BLaER1 treated with 17β-estradiol and CSF1 and Interleukin-3, amounts not matched to agents 10 nM and 100 nM (cell line): ENCODE measurements around the gene RHNO1.

Experiments used
- H3K27ac ChIP-seq, 11 experiments: shearing (Covaris generic); formaldehyde crosslinking; 2 replicates each; pipeline ENCODE4 v1.8.1; 2022
- H3K27me3 ChIP-seq, 11 experiments: shearing (Covaris generic); formaldehyde crosslinking; 2 replicates each; pipeline ENCODE4 v1.8.1; 2022
- H3K36me3 ChIP-seq, 11 experiments: shearing (Covaris generic); formaldehyde crosslinking; 2 replicates each; pipeline ENCODE4 v1.8.1; 2022
- H3K4me1 ChIP-seq, 10 experiments: shearing (Covaris generic); formaldehyde crosslinking; 2 replicates each; pipeline ENCODE4 v1.8.1; 2022
- H3K4me2 ChIP-seq, 11 experiments: shearing (Covaris generic); formaldehyde crosslinking; 2 replicates each; pipeline ENCODE4 v1.8.1; 2022
- H3K4me3 ChIP-seq, 10 experiments: shearing (Covaris generic); formaldehyde crosslinking; 2 replicates each; pipeline ENCODE4 v1.8.1; 2022
- H3K9ac ChIP-seq, 11 experiments: shearing (Covaris generic); formaldehyde crosslinking; 2 replicates each; pipeline ENCODE4 v1.8.1; 2022
- H3K9me3 ChIP-seq, 11 experiments: shearing (Covaris generic); formaldehyde crosslinking; replicated peaks in 1 of 11; 2 replicates each; pipeline ENCODE4 v1.8.1; 2022
- H4K20me1 ChIP-seq, 11 experiments: shearing (Covaris generic); formaldehyde crosslinking; 2 replicates each; pipeline ENCODE4 v1.8.1; 2022
- Cebpa-rat ChIP-seq, 11 experiments: shearing (Covaris generic); IDR thresholded peaks; 2 replicates each; pipeline ENCODE4 v1.8.1; 2022

Gene RHNO1

DNA sequence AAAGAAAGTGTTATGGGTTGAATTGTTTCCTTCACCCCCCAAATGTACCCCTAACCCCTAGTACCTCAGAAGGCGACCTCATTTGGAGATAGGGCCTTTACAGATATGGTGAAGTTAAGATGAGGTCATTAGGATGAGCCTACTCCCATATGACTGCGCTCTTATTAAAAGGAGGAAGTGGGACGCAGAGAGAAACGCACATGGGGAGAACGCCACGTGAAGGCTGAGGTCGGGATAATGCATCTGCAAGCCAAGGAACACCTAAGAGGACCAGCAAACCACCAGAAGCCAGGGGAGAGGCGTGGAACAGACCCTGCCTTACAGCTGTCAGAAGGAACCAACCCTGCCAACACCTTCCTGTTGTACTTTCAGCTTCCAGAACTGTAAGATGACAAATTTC, 40.4 kb upstream of the RHNO1 start:
- TF ChIP-seq Cebpa-rat (IDR thresholded peaks at IDR 0.05) = no peak
- Histone ChIP-seq H3K4me3 (no peak overlapping the region), H3K27ac (no peak overlapping the region), H4K20me1 (peaks cover 0 to 24% (median 0%) of the 10 kb centered on the region in 11 experiments; a peak in 4 of 22 replicates), H3K4me2 (peak overlapping the region in 2 of 11 experiments; percentile 64 to 68; a peak in 2 of 22 replicates), H3K36me3 (peaks cover 2 to 58% (median 13%) of the 10 kb centered on the region in 11 experiments; a peak in 15 of 22 replicates), H3K27me3 (no peaks in the 10 kb centered on the region), H3K4me1 (peaks cover 0 to 39% (median 0%) of the 10 kb centered on the region in 10 experiments; a peak in 6 of 20 replicates), H3K9ac (no peak overlapping the region), H3K9me3 (no peaks in the 10 kb centered on the region)

DNA sequence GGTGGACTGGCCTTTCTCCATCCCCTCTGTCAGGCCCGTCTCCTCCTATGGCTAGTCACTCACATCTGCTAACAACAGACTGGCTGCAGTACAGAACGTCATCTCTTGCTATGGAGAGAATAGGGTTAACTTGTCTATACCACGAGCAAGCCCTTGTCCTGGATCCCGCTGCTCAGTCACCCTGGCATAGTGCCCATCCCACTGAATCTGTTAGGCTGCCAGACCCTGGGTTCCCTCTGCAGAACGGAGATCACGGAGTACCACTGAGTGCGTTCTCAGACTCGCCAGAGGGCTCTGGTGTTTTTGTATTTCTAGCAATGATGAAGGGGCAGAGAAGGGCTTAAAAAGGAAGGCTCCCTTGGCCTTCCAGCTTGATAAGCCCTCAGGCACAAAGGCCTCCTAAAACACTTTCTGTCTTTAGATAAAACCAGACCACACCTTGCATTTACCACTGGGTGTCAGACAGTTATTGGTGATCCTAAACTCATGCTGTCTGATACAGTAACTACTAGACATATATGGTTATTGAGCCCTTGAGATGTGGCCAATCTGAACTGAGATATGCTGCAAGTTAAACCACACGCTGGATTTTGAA, 35.9 kb upstream of the RHNO1 start:
- Histone ChIP-seq H3K4me3 (no peak overlapping the region), H3K4me1 (peaks cover 0 to 7% (median 0%) of the 10 kb centered on the region in 10 experiments; a peak in 5 of 20 replicates), H3K4me2 (no peak overlapping the region), H3K36me3 (peaks cover 0 to 61% (median 20%) of the 10 kb centered on the region in 11 experiments; a peak in 15 of 22 replicates), H3K9ac (no peak overlapping the region), H4K20me1 (peaks cover 0 to 6% (median 0%) of the 10 kb centered on the region in 11 experiments; a peak in 2 of 22 replicates), H3K27me3 (no peaks in the 10 kb centered on the region), H3K27ac (no peak overlapping the region), H3K9me3 (no peaks in the 10 kb centered on the region)
- no peak for TF ChIP-seq Cebpa-rat (IDR thresholded peaks at IDR 0.05)

DNA sequence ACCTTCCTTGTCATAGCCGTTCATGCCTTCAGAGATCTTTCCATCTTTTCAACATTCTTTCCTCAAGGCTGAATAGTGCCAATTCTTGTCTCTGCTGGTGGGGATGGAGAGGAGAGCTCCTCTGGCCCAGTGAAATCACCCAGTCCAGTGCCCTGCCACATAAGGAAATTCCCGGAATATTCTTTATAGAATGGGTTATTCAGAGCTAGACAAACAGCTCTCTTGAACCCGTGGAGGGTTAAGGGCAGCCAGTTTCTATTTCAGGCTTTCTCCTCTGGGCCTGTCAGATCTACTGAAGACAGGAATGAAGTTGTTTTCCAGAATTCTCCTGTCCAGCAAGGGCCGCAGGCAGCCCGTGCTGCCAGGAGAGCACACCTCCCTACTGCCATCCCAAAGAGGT, 34.1 kb upstream of the RHNO1 start:
- no peak overlapping the region for H3K9ac ChIP-seq
- no peak overlapping the region for H3K4me2 ChIP-seq
- H3K4me3 ChIP-seq = no peak overlapping the region
- no peak overlapping the region for H3K27ac ChIP-seq
- H4K20me1 ChIP-seq = peaks cover 0 to 9% (median 0%) of the 10 kb centered on the region in 11 experiments; a peak in 2 of 22 replicates
- no peak for TF ChIP-seq Cebpa-rat (IDR thresholded peaks at IDR 0.05)
- H3K27me3 ChIP-seq = no peaks in the 10 kb centered on the region
- H3K36me3 ChIP-seq = peaks cover 0 to 51% (median 20%) of the 10 kb centered on the region in 11 experiments; a peak in 15 of 22 replicates
- no peaks in the 10 kb centered on the region for H3K9me3 ChIP-seq
- no peaks in the 10 kb centered on the region for H3K4me1 ChIP-seq

DNA sequence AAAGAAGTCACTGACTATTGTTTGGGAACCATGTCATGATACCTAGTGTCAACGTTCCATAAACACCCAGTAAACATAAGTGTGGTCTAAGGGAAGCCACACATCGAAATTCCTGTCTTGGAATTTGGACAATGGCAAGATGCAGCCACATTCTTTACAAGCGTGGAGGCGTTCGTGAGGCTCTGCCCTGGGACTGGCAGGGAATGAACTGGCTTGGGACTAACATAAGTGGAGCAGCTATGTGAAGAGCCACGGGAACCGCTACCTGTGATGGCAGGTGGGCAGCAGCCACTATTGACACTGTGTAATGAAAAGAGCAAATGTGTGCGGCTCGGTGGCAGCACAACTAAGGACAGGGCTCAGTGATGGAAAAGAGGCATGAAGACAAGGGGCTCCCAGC, 32.2 kb upstream of the RHNO1 start:
- H3K9ac ChIP-seq = no peak overlapping the region
- no peaks in the 10 kb centered on the region for H3K4me1 ChIP-seq
- H3K27me3 ChIP-seq = no peaks in the 10 kb centered on the region
- peaks cover 0 to 9% (median 0%) of the 10 kb centered on the region in 11 experiments; a peak in 2 of 22 replicates for H4K20me1 ChIP-seq
- no peak for TF ChIP-seq Cebpa-rat (IDR thresholded peaks at IDR 0.05)
- no peaks in the 10 kb centered on the region for H3K9me3 ChIP-seq
- no peak overlapping the region for H3K4me2 ChIP-seq
- H3K4me3 ChIP-seq = no peak overlapping the region
- H3K36me3 ChIP-seq = peaks cover 0 to 33% (median 18%) of the 10 kb centered on the region in 11 experiments; a peak in 14 of 22 replicates
- no peak overlapping the region for H3K27ac ChIP-seq

DNA sequence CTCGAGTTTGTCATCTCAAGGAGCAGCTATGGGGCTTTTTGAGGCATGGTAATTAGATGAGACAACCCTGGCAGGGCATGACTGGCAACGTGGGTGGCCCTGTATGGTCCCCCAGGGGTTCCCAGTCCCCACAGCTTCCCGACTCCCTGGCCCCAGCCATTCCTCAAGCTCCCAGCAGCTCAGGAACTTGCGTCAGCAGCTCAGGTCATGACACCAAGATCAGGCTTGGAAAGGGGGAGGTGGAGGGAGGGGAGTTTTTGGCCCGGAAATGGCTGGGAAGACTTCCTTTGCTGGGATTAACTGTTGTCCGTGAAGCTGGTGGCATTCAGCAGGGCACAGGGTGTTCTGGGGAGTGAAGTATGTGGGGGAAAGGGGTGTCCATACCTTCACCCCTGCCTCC, 31.7 kb upstream of the RHNO1 start:
- no peaks in the 10 kb centered on the region for H3K4me1 ChIP-seq
- H3K9ac ChIP-seq = no peak overlapping the region
- H3K4me2 ChIP-seq = no peak overlapping the region
- H3K36me3 ChIP-seq = peaks cover 0 to 29% (median 15%) of the 10 kb centered on the region in 11 experiments; a peak in 11 of 22 replicates
- H3K27ac ChIP-seq = no peak overlapping the region
- H3K27me3 ChIP-seq = no peaks in the 10 kb centered on the region
- no peaks in the 10 kb centered on the region for H3K9me3 ChIP-seq
- H4K20me1 ChIP-seq = peaks cover 0 to 9% (median 0%) of the 10 kb centered on the region in 11 experiments; a peak in 2 of 22 replicates
- no peak for TF ChIP-seq Cebpa-rat (IDR thresholded peaks at IDR 0.05)
- H3K4me3 ChIP-seq = no peak overlapping the region

DNA sequence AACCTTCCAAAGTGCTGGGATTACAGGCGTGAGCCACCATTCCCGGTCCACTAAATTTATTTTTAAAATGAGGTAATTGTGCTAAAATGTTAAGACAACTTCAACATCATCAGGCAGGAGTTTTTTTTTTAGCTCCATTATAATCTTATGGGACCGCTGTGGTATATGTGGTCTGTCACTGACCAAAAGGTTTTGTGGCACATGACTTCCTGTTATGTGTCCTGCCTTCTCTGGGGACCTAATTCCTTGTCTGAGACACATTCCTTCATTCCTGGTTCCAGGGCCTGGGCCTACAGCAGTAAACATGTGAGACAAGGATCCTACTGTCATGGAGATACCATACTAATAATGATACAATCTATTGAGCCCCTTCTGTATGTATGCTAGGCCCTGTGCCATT, 25.1 kb upstream of the RHNO1 start:
- Histone ChIP-seq H3K36me3 (peaks cover 0 to 14% (median 5%) of the 10 kb centered on the region in 11 experiments; a peak in 13 of 22 replicates), H3K9me3 (no peaks in the 10 kb centered on the region), H3K9ac (no peak overlapping the region), H3K4me2 (peak overlapping the region in 10 of 11 experiments; percentile 26 to 56 (median 40); a peak in 15 of 22 replicates), H3K4me3 (no peak overlapping the region), H3K4me1 (peaks cover 5 to 37% (median 28%) of the 10 kb centered on the region in 10 experiments; a peak in 17 of 20 replicates), H3K27ac (no peak overlapping the region), H3K27me3 (no peaks in the 10 kb centered on the region), H4K20me1 (peaks cover 0 to 16% (median 4%) of the 10 kb centered on the region in 11 experiments; a peak in 12 of 22 replicates)
- TF ChIP-seq Cebpa-rat (IDR thresholded peaks at IDR 0.05) = no peak

DNA sequence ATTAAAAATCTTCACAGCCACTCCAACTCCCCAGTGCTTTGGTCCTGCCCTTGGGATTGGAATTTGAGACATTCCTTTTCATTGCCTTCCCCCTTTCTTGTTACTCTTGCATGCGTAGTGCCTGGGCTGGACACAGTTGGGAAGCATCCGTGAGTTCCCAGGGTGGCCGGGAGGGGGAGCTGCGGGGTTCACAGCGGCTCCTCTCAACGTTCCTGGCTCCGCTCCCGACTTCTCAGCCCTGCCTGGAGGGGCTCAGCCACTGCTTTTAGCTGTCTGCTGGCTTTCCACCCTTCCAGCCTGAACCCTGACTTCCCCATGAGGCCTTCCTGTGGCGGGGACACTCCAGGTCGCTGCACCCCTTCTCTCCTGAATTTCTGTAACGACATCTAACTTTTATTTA, 23.4 kb upstream of the RHNO1 start:
- TF ChIP-seq Cebpa-rat (IDR thresholded peaks at IDR 0.05) = no peak
- no peaks in the 10 kb centered on the region for H3K9me3 ChIP-seq

DNA sequence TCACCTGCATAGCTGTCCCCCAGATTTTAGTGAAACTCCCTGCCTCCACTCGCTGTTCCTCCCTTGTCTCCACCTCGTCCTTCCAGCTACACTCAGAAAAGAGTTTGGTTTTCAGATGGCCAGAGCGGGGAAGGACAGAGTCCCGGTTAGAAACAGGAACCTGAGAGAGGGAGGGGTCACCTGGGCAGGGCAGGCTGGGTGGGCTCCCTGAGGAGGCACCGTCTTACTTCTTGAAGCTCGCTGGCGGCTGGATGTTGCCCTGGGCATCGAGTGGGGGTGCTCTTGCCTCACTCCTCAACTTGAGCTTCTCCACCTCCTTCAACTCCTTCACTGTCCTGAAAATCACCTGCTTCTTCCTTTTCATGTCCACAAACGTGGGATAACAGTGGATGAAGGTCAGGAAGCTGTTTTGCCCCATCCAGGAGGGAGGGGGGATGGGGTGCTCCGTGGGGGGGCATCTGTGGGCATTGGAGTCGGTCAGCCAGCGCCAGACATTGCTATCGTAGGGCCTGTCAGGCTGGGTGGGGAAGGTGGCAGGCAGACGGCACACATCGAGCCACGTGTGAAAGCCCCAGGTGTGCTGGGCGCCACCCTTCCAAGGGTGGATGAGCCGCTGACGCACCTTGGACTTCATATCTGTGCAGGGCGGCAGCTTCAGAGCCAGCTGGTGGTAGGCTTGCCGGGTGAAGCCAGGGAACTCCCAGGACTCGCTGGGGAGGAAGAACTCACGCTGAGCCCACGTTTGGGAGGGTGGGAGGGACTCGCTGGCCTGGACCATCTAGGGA, 22.2 kb upstream of the RHNO1 start:
- Histone ChIP-seq H3K27me3 (no peaks in the 10 kb centered on the region), H4K20me1 (peaks cover 0 to 40% (median 24%) of the 10 kb centered on the region in 11 experiments; a peak in 14 of 22 replicates), H3K27ac (no peak overlapping the region), H3K4me1 (peaks cover 5 to 37% (median 28%) of the 10 kb centered on the region in 10 experiments; a peak in 17 of 20 replicates), H3K9ac (no peak overlapping the region), H3K36me3 (peaks cover 26 to 38% (median 33%) of the 10 kb centered on the region in 11 experiments), H3K4me3 (no peak overlapping the region), H3K9me3 (no peaks in the 10 kb centered on the region), H3K4me2 (no peak overlapping the region)
- no peak for TF ChIP-seq Cebpa-rat (IDR thresholded peaks at IDR 0.05)

More for the DNA sequence above, 23.4 kb upstream of the RHNO1 start:
- Histone ChIP-seq H3K4me3 (no peak overlapping the region), H3K27ac (no peak overlapping the region), H3K4me2 (no peak overlapping the region), H3K36me3 (peaks cover 14 to 31% (median 20%) of the 10 kb centered on the region in 11 experiments), H3K27me3 (no peaks in the 10 kb centered on the region), H4K20me1 (peaks cover 0 to 33% (median 17%) of the 10 kb centered on the region in 11 experiments; a peak in 14 of 22 replicates), H3K9ac (no peak overlapping the region), H3K4me1 (peaks cover 5 to 37% (median 28%) of the 10 kb centered on the region in 10 experiments; a peak in 17 of 20 replicates)

DNA sequence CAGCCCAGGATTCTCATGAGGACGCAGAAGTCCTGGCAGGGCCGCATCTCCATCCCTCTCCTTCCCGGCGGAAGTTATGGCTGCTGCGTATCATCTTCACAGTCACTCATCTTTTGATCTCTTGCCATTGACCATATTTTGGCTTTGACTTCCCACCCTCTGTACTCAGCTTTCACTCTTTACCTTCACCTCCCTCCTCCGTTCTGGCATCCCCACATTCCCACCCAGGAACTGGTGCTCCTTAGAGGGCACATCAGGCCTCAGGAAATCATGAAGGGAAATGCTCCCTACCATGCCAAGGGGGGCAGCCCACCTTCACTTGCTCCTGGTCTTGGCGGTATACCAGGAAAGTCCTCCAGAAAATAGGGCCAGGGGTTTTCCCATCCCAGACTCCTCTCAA, 21.5 kb upstream of the RHNO1 start:
- Histone ChIP-seq H4K20me1 (peaks cover 0 to 40% (median 24%) of the 10 kb centered on the region in 11 experiments; a peak in 14 of 22 replicates), H3K36me3 (peaks cover 29 to 45% (median 39%) of the 10 kb centered on the region in 11 experiments), H3K27ac (no peak overlapping the region), H3K9me3 (no peaks in the 10 kb centered on the region), H3K27me3 (no peaks in the 10 kb centered on the region), H3K4me2 (peak overlapping the region in 5 of 11 experiments; percentile 14 to 39 (median 18); a peak in 5 of 22 replicates), H3K4me3 (no peak overlapping the region), H3K4me1 (peaks cover 5 to 37% (median 28%) of the 10 kb centered on the region in 10 experiments; a peak in 17 of 20 replicates), H3K9ac (0 out of 22 replicates have a peak overlapping the region, but pooled peaks of 1 of the 11 experiments have one; percentile 24)
- TF ChIP-seq Cebpa-rat (IDR thresholded peaks at IDR 0.05) = no peak
